BJ (cell line): ENCODE measurements around the gene DNM3. TPM values are rescaled to one million over a fixed set of nuclear protein-coding genes. Genes with fewer than 3 reads are reported as not detected.

Source experiments
- CTCF ChIA-PET: fragments of 350-600 bp; formaldehyde crosslinking; extraction: SDS; loops from one replicate; lab custom pipeline; 2021; ENCODE audit warnings: antibody characterized with exemption, inconsistent platforms; lab: Yijun Ruan, JAX
- POLR2A ChIA-PET: fragments of 300-600 bp; sonication (Branson Sonifier 250); formaldehyde crosslinking; extraction: SDS; loops from one replicate; lab custom pipeline; 2021; ENCODE audit warnings: antibody characterized with exemption; lab: Charles Lee
- DNase-seq: peaks from one replicate; pipeline ENCODE4 v3.0.0-alpha.2; 2011; ENCODE audit warnings: low read depth
- H3K27me3 ChIP-seq: 2 replicates; pipeline ENCODE4 v1.6.0; 2011; ENCODE audit warnings: low read length; ENCODE audit not compliant: control insufficient read depth, insufficient read depth
- H3K36me3 ChIP-seq: 2 replicates; pipeline ENCODE4 v1.5.1; 2011; ENCODE audit warnings: low read length; ENCODE audit not compliant: control insufficient read depth, insufficient read depth
- H3K4me3 ChIP-seq: 2 replicates; pipeline ENCODE4 v1.5.1; 2011; ENCODE audit warnings: low read depth, mild to moderate bottlenecking, control low read depth, low read length
- polyA plus RNA-seq: library from polyadenylated mRNA; depleted of rRNA; stranded (reverse); fragments of >200 nt; gene quantifications from 2 replicates; pipeline ENCODE4 v1.2.3, GENCODE V29; 2011
- TF ChIP-seq, protein P1 (sequence below): IDR thresholded peaks from 2 replicates; pipeline ENCODE4 v1.5.1; 2011; ENCODE audit warnings: low read depth, mild to moderate bottlenecking, control low read depth, inconsistent platforms, low read length, moderate library complexity; ENCODE audit not compliant: insufficient read depth

The DNM3 gene
- polyA plus RNA-seq, 1 experiment, result 0.26 TPM

DNA sequence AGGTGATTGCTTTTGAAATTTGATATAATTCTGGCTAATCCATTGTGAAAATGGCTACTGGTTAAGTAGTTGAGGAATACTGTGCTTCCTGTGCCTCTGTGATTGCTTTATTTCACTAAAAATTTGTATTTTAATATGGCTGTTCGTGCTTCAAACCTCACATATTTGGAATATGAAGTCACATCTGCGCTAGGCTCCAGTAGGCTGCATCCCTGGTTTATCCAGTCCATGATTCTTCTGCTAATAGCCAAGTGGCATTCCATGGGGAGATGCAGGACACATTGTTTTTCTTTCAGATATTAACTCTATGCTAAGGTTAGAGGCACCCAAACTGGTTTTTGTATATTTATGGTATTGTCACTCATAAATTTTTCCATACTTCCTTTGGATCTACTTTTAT, 25.9 kb downstream of the DNM3 start:
- no peak for DNase-seq
- Histone ChIP-seq H3K4me3 (no peak overlapping the region), H3K27me3 (no peaks in the 10 kb centered on the region), H3K36me3 (no peaks in the 10 kb centered on the region)
- TF ChIP-seq, protein P1, sequence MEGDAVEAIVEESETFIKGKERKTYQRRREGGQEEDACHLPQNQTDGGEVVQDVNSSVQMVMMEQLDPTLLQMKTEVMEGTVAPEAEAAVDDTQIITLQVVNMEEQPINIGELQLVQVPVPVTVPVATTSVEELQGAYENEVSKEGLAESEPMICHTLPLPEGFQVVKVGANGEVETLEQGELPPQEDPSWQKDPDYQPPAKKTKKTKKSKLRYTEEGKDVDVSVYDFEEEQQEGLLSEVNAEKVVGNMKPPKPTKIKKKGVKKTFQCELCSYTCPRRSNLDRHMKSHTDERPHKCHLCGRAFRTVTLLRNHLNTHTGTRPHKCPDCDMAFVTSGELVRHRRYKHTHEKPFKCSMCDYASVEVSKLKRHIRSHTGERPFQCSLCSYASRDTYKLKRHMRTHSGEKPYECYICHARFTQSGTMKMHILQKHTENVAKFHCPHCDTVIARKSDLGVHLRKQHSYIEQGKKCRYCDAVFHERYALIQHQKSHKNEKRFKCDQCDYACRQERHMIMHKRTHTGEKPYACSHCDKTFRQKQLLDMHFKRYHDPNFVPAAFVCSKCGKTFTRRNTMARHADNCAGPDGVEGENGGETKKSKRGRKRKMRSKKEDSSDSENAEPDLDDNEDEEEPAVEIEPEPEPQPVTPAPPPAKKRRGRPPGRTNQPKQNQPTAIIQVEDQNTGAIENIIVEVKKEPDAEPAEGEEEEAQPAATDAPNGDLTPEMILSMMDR, result no peak
- POLR2A ChIA-PET, result no interaction called here
- CTCF ChIA-PET, result interaction anchor here (1.0 kb wide), 1 partner anchor 10 kb away, joined by 3 read pairs; no protein-coding TSS in a partner anchor

- no peaks in the 10 kb centered on the region for H3K27me3 ChIP-seq
- H3K4me3 ChIP-seq, result no peak overlapping the region
- ChIA-PET POLR2A (no interaction called here), CTCF (no interaction called here)
- TF ChIP-seq, protein P1, result no peak
- DNase-seq, result no peak
- H3K36me3 ChIP-seq, result no peaks in the 10 kb centered on the region
Measured at GRCh38 chr1:171868217-171868803, 27.0 kb downstream of the DNM3 start.

DNA sequence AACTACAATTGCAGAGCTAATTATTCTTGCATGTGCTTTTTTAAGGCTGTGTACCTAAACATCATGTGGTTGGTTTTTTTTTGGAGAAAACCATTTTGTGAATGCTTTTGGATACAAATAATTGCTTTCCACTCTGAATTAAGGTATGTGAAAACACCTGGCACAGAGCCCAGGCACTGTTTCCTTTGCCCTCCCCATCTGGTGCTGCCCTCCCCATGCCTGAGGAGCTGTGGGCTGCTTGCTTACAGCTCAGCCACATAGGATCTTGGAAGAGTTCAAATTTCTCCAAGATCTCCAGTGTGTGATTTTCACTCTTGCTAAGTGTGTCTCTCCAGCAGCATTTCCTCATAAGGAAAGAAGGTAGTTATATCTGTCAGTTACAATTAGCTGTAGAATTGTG, 27.8 kb downstream of the DNM3 start:
- Histone ChIP-seq H3K36me3 (no peaks in the 10 kb centered on the region), H3K4me3 (no peak overlapping the region), H3K27me3 (no peaks in the 10 kb centered on the region)
- DNase-seq, result no peak
- ChIA-PET CTCF (no interaction called here), POLR2A (no interaction called here)
- TF ChIP-seq, protein P1, result no peak

GRCh38 chr1:171871848-171872247, 30.6 kb downstream of the DNM3 start:
- DNase-seq, result no peak
- ChIA-PET POLR2A (no interaction called here), CTCF (interaction anchor here (0.7 kb wide), 1 partner anchor 899 kb away, joined by 3 read pairs; no protein-coding TSS in a partner anchor)
- TF ChIP-seq, protein P1, result no peak
- Histone ChIP-seq H3K27me3 (no peaks in the 10 kb centered on the region), H3K36me3 (no peaks in the 10 kb centered on the region), H3K4me3 (no peak overlapping the region)

DNA sequence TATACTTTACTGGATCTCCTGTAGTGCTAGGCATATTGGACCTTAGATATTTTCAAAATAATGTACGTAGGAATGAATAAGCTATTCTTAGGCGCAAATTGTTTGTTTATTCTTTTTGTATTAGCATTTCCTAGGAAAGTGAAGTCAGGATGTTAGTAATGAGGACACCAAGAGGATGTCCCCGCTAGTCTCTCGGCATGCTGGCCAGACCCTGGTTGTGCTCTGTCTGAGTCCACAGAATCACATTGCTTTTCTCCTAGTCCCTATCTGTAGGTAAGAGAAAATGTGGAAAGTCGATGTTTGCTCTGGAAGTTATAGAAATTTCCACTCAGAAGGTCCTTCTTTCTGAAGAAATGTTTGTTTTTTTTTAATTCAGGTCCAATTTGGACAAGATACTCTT, 31.1 kb downstream of the DNM3 start:
- CTCF ChIA-PET, result interaction anchor here (0.7 kb wide), 1 partner anchor 899 kb away, joined by 3 read pairs; no protein-coding TSS in a partner anchor
- DNase-seq, result no peak
- Histone ChIP-seq H3K4me3 (no peak overlapping the region), H3K36me3 (no peaks in the 10 kb centered on the region), H3K27me3 (no peaks in the 10 kb centered on the region)
- POLR2A ChIA-PET, result no interaction called here
- TF ChIP-seq, protein P1, result no peak
